GM12878 (cell line): Measurements from ENCODE around the gene CEND1. TPM values are rescaled to one million over a fixed set of nuclear protein-coding genes. Genes with fewer than 3 reads are reported as not detected.

Source experiments
- ATAC-seq: fragments of 200-7000 bp; cut with Tn5 transposase; 3 replicates; pipeline ENCODE4 v1.9.1; 2020; ENCODE audit warnings: mild to moderate bottlenecking, moderate library complexity
- BruUV-seq: library from RNA; stranded (reverse); fragments of 400-500 nt; replicated peaks from 2 replicates; lab custom pipeline; 2021; lab: Mats Ljungman, UMichigan
- CTCF ChIA-PET: fragments of 300-600 bp; sonication (Branson Sonifier 250); formaldehyde crosslinking; extraction: SDS; loops from one replicate; lab custom pipeline; 2021; ENCODE audit warnings: inconsistent platforms; lab: Yijun Ruan, JAX
- POLR2A ChIA-PET: fragments of 350-600 bp; formaldehyde crosslinking; extraction: SDS; loops from one replicate; lab custom pipeline; 2021; ENCODE audit warnings: inconsistent platforms; lab: Charles Lee
- RAD21 ChIA-PET: fragments of 300-600 bp; sonication (Branson Sonifier 250); formaldehyde crosslinking; loops from one replicate; lab custom pipeline; 2023; ENCODE audit warnings: antibody characterized with exemption; ENCODE audit not compliant: unreplicated experiment; lab: Charles Lee
- SMC1A ChIA-PET: fragments of 300-600 bp; sonication (Branson Sonifier 250); formaldehyde crosslinking; loops from one replicate; lab custom pipeline; 2023; ENCODE audit not compliant: unreplicated experiment, uncharacterized antibody; lab: Charles Lee
- DNase-seq: peaks from one replicate; pipeline ENCODE4 v3.0.0-alpha.2; 2011; ENCODE audit warnings: low read depth, low spot score
- FAIRE-seq: peaks from 3 replicates; lab custom pipeline; 2011; peaks lifted over from hg19 to GRCh38; lab: Jason Lieb, UNC
- H2AFZ ChIP-seq: 2 replicates; pipeline ENCODE4 v1.6.0; 2011; ENCODE audit warnings: low read depth, low read length, control low read depth; ENCODE audit not compliant: control insufficient read depth
- H3K27ac ChIP-seq: 2 replicates; pipeline ENCODE4 v1.5.1; 2011; ENCODE audit warnings: control low read depth; ENCODE audit not compliant: control insufficient read depth, insufficient read depth
- H3K27me3 ChIP-seq, 2 experiments: replicated peaks in 1 of 2; 2 replicates each; pipeline versions ENCODE4 v1.6.0 to v1.6.1; 2011; ENCODE audit warnings: low read length in 1 of 2; ENCODE audit not compliant: control insufficient read depth in 2 of 2, insufficient read depth in 2 of 2
- H3K36me3 ChIP-seq, 2 experiments: 2 replicates each; pipeline ENCODE4 v1.5.1; 2011; ENCODE audit warnings: low read length in 1 of 2; ENCODE audit not compliant: control insufficient read depth in 2 of 2, insufficient read depth in 2 of 2
- H3K4me1 ChIP-seq: 2 replicates; pipeline ENCODE4 v1.6.1; 2011; ENCODE audit warnings: mild to moderate bottlenecking, low read length, moderate library complexity, mixed read lengths; ENCODE audit not compliant: control insufficient read depth, insufficient read depth
- H3K4me2 ChIP-seq: 2 replicates; pipeline ENCODE4 v1.6.0; 2011; ENCODE audit warnings: control low read depth; ENCODE audit not compliant: control insufficient read depth, insufficient read depth
- H3K4me3 ChIP-seq: fragments of 200-600 bp; sonication (generic); 2 replicates; pipeline ENCODE4 v1.5.1; 2016
- H3K79me2 ChIP-seq: 2 replicates; pipeline ENCODE4 v1.6.0; 2011; ENCODE audit warnings: low read length; ENCODE audit not compliant: control insufficient read depth, insufficient read depth
- H3K9ac ChIP-seq: 2 replicates; pipeline ENCODE4 v1.8.0; 2011; ENCODE audit warnings: low read length, control low read depth, mixed read lengths; ENCODE audit not compliant: control insufficient read depth, insufficient read depth
- H3K9me3 ChIP-seq: replicated peaks from 3 replicates; pipeline ENCODE4 v1.5.1; 2011; ENCODE audit warnings: mild to moderate bottlenecking, low read length; ENCODE audit not compliant: control insufficient read depth, insufficient read depth
- H4K20me1 ChIP-seq: 2 replicates; pipeline ENCODE4 v1.6.0; 2011; ENCODE audit not compliant: control insufficient read depth, insufficient read depth
- CHD2 ChIP-seq: IDR thresholded peaks from 2 replicates; pipeline ENCODE4 v1.6.1; 2011; ENCODE audit warnings: low read depth, low read length, improper control_type of control experiment, borderline replicate concordance
- EP300 ChIP-seq, 2 experiments: fragments of 150-350 bp in 1 of 2; IDR thresholded peaks; 2 replicates each; pipeline ENCODE4 v1.6.1; 2011 to 2012; ENCODE audit warnings: low read depth in 2 of 2, low read length in 2 of 2, borderline replicate concordance in 1 of 2, improper control_type of control experiment in 1 of 2, inconsistent platforms in 1 of 2; ENCODE audit not compliant: control insufficient read depth in 1 of 2
- IRF4 ChIP-seq: IDR thresholded peaks from 2 replicates; pipeline ENCODE4 v1.6.1; 2011; ENCODE audit warnings: low read depth, low read length
- MTA2 ChIP-seq: fragments of 450-650 bp; IDR thresholded peaks from 2 replicates; pipeline ENCODE4 v1.6.1; 2016; ENCODE audit warnings: low read depth, mild to moderate bottlenecking, moderate library complexity
- MYB ChIP-seq: fragments of 150-350 bp; IDR thresholded peaks from 2 replicates; pipeline ENCODE4 v1.6.1; 2014; ENCODE audit warnings: mild to moderate bottlenecking, low read depth, low read length, borderline replicate concordance
- NR2C2 ChIP-seq: IDR thresholded peaks from 2 replicates; pipeline ENCODE4 v1.6.1; 2011; ENCODE audit warnings: borderline replicate concordance, low read depth; ENCODE audit not compliant: control insufficient read depth, insufficient read length
- WGBS: methylation state at CpG from one replicate; pipeline ENCODE4 v1.1.6; 2016; ENCODE audit warnings: low lambda C conversion rate; ENCODE audit not compliant: insufficient replicate concordance, insufficient coverage; ENCODE audit errors: missing lambda C conversion rate; 5-methylcytosine and 5-hydroxymethylcytosine counted together
- in situ Hi-C: fragments of 300-500 bp; cut with MboI; formaldehyde crosslinking; loops from 9 replicates; pipeline ENCODE4 v1.14.3; 2018; ENCODE audit warnings: mixed read lengths
- intact Hi-C: fragments of 100-400 bp; cut with micrococcal nuclease; formaldehyde crosslinking; loops from one replicate; pipeline ENCODE4 v1.14.2; 2022; ENCODE audit not compliant: unreplicated experiment
- polyA plus RNA-seq, 11 experiments: library from polyadenylated mRNA; depleted of rRNA in 4 of 11; unstranded in 6 of 11; stranded (reverse) in 5 of 11; fragments of >200 nt; fragmentation: Nextera tagmentation in 4 of 11; fragmentation: Illumina TruSeq in 1 of 11; extraction: Ambion mirVana in 4 of 11; extraction: Trizol in 1 of 11; gene quantifications; 1 replicate in 1 of 11; 2 replicates in 10 of 11; pipeline versions ENCODE4 v1.2.1 to v1.2.3, GENCODE V29; 2011 to 2016; ENCODE audit warnings: inconsistent platforms in 2 of 11, missing spikeins in 2 of 11, low read depth in 1 of 11
- total RNA-seq, 4 experiments: library from RNA; depleted of rRNA in 3 of 4; stranded (reverse); fragments of >200 nt in 3 of 4; fragmentation: Illumina TruSeq in 1 of 4; extraction: Trizol in 1 of 4; gene quantifications; 2 replicates each; pipeline versions ENCODE4 v1.2.1 to v1.2.3, GENCODE V29; 2013 to 2021
- TF ChIP-seq, protein P1 (sequence below): IDR thresholded peaks from 2 replicates; pipeline ENCODE4 v1.6.1; 2011; ENCODE audit warnings: borderline replicate concordance, low read depth, mild to moderate bottlenecking, moderate library complexity, mixed read lengths, low read length; ENCODE audit not compliant: insufficient read depth; ENCODE audit errors: extremely low read length
- TF ChIP-seq, protein P2 (sequence below): IDR thresholded peaks from 2 replicates; pipeline ENCODE4 v1.6.1; 2011; ENCODE audit warnings: low read depth, mild to moderate bottlenecking, low read length, moderate library complexity, borderline replicate concordance; ENCODE audit errors: extremely low read depth

CEND1 gene
- total and polyA plus RNA-seq, 10 of the 15 experiments (the other 5 are each of a cell fraction or from before 2014, with no cell fraction given) = 0.31 to 13.6 (median 7.2) TPM; not detected in 1

DNA sequence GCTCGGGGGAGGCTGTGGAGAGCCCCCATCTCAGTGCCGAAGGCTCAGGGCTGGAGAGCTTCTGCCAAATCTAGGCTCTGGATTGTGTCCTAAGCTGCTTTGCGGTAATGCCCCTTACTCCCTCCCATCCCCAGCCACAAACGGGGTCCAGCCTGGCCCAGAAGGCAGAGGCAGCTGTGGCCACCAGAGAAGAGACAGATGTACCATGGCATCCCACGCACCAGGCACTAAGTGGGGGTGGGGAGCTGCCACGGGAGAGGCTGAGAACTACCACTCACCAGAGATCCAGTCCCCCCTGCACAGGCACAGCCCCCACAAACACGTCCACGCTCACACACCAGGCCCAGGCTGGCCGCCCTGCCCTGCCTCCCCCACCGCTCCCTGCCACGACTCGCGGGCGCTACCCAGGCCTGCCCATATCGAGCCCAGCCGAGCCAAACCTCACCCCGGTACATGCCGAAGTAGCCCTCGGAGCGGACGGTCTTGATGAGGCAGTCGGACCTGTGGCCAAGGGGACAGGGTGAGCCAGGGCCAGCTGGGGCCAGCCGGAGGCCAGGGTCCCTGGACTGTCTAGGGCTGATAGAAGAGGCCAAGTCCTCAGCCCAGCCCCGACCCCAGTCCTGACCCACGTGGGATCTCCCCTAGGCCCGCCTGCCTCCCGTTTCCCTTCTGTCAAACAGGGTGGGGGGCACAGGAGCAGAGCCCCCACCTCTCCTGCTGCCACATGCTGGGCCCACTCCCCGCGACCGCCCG lies 4.3 kb upstream of the CEND1 start:
- H4K20me1 ChIP-seq = no peaks in the 10 kb centered on the region
- H2AFZ ChIP-seq = no peak overlapping the region
- peaks cover 0 to 9% of the 10 kb centered on the region in 2 experiments; a peak in 2 of 4 replicates for H3K36me3 ChIP-seq
- H3K27ac ChIP-seq = no peak overlapping the region
- H3K4me1 ChIP-seq = peaks cover 20% of the 10 kb centered on the region
- DNase-seq (no peak), FAIRE-seq (no peak), ATAC-seq (no peak)
- intact Hi-C loops (no loop called here), in situ Hi-C loops (no loop called here)
- no peaks in the 10 kb centered on the region for H3K27me3 ChIP-seq
- H3K4me3 ChIP-seq = no peak overlapping the region
- H3K4me2 ChIP-seq = peak overlapping the region; percentile 77
- BruUV-seq = no TSS peak
- TF ChIP-seq, protein P1, sequence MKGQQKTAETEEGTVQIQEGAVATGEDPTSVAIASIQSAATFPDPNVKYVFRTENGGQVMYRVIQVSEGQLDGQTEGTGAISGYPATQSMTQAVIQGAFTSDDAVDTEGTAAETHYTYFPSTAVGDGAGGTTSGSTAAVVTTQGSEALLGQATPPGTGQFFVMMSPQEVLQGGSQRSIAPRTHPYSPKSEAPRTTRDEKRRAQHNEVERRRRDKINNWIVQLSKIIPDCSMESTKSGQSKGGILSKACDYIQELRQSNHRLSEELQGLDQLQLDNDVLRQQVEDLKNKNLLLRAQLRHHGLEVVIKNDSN = peak; percentile 3
- no peak for TF ChIP-seq EP300 (IDR thresholded peaks at IDR 0.05; ENCODE audit: borderline replicate concordance in 1 of 2, control insufficient read depth in 1 of 2, low read depth in 2 of 2, low read length in 2 of 2)
- ChIA-PET SMC1A (no interaction called here), RAD21 (interaction anchor here (0.6 kb wide), 1 partner anchor 108 kb away, joined by 3 read pairs; no protein-coding TSS in a partner anchor), POLR2A (no interaction called here), CTCF (no interaction called here)
- peaks cover 30% of the 10 kb centered on the region for H3K79me2 ChIP-seq
- 87% methylated on average over 31 of the region's 31 CpGs for WGBS
- H3K9me3 ChIP-seq = no peaks in the 10 kb centered on the region
- no peak overlapping the region for H3K9ac ChIP-seq

DNA sequence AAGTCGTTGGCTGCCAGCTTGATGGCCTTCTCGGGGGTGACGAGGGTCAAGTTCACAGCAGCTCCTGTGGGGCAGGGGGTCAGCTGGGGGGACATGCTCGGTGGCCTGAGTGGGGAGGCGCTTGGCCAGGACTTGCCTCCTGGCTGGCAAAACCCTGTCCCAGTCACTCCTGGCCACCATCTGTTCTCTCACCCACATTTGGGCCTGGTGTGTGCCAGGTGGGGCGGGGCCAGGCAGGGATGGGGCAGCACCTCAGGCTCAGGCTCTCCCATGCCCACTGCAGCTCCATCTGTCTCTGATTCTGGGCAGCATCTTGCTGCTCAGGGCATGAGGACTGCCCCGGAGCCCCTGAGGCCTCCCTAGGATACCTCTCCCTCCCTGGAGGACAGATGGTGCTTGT lies 3.7 kb upstream of the CEND1 start:
- no peak overlapping the region for H3K4me2 ChIP-seq
- POLR2A ChIA-PET = no interaction called here
- RAD21 ChIA-PET = interaction anchor here (0.6 kb wide), 1 partner anchor 107 kb away, joined by 3 read pairs; no protein-coding TSS in a partner anchor
- no peak for ATAC-seq
- no peak overlapping the region for H3K27ac ChIP-seq
- intact Hi-C loops = no loop called here
- no peaks in the 10 kb centered on the region for H4K20me1 ChIP-seq
- H3K9me3 ChIP-seq = no peaks in the 10 kb centered on the region
- H3K79me2 ChIP-seq = peaks cover 30% of the 10 kb centered on the region
- no peaks in the 10 kb centered on the region for H3K27me3 ChIP-seq
- FAIRE-seq = no peak
- CTCF ChIA-PET = no interaction called here
- in situ Hi-C loops = no loop called here
- no peak for DNase-seq
- peaks cover 22% of the 10 kb centered on the region for H3K4me1 ChIP-seq
- peaks cover 0 to 9% of the 10 kb centered on the region in 2 experiments; a peak in 2 of 4 replicates for H3K36me3 ChIP-seq
- H3K9ac ChIP-seq = no peak overlapping the region
- TF ChIP-seq IRF4 = no peak
- no peak for TF ChIP-seq CHD2
- TF ChIP-seq MTA2 = no peak
- TF ChIP-seq MYB = no peak
- TF ChIP-seq, protein P2, sequence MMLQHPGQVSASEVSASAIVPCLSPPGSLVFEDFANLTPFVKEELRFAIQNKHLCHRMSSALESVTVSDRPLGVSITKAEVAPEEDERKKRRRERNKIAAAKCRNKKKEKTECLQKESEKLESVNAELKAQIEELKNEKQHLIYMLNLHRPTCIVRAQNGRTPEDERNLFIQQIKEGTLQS = no peak
- TF ChIP-seq NR2C2 = no peak
- no peak overlapping the region for H2AFZ ChIP-seq
- BruUV-seq = no TSS peak
- no peak overlapping the region for H3K4me3 ChIP-seq
- SMC1A ChIA-PET = no interaction called here
- WGBS = 81% methylated on average over 7 of the region's 7 CpGs
